PC-9 (cell line): Measurements from ENCODE around the gene CYB5D1. TPM values are rescaled to one million over a fixed set of nuclear protein-coding genes. Genes with fewer than 3 reads are reported as not detected.

ENCODE experiments used
- BruUV-seq: library from RNA; stranded (reverse); fragments of 400-500 nt; replicated peaks from 2 replicates; lab custom pipeline; 2021; lab: Mats Ljungman, UMichigan
- CTCF ChIA-PET: fragments of 300-600 bp; sonication (Branson Sonifier 250); formaldehyde crosslinking; loops from one replicate; lab custom pipeline; 2022; ENCODE audit warnings: antibody characterized with exemption; lab: Charles Lee
- POLR2A ChIA-PET: fragments of 300-600 bp; sonication (Branson Sonifier 250); formaldehyde crosslinking; loops from one replicate; lab custom pipeline; 2022; ENCODE audit warnings: antibody characterized with exemption; ENCODE audit not compliant: unreplicated experiment; lab: Charles Lee
- DNase-seq, 2 experiments: peaks; one replicate each; pipeline versions ENCODE4 v3.0.0 to v3.0.0-alpha.2; 2015 to 2022; ENCODE audit warnings: mixed read lengths in 1 of 2
- H2AFZ ChIP-seq: fragments of 200-600 bp; sonication (generic); 2 replicates; pipeline ENCODE4 v1.8.1; 2017; ENCODE audit warnings: antibody characterized with exemption
- H3F3A ChIP-seq: fragments of 200-600 bp; sonication (generic); 2 replicates; pipeline ENCODE4 v1.8.1; 2017; ENCODE audit warnings: antibody characterized with exemption, mild to moderate bottlenecking, low read depth; ENCODE audit not compliant: insufficient read depth
- H3K27ac ChIP-seq: fragments of 200-600 bp; sonication (generic); 2 replicates; pipeline ENCODE4 v1.6.1; 2016; ENCODE audit warnings: mixed run types
- H3K27me3 ChIP-seq: fragments of 200-600 bp; sonication (generic); 2 replicates; pipeline ENCODE4 v1.6.1; 2016; ENCODE audit warnings: low read depth, mixed run types; ENCODE audit not compliant: insufficient read depth
- H3K36me3 ChIP-seq: fragments of 200-600 bp; sonication (generic); 2 replicates; pipeline ENCODE4 v1.6.1; 2016; ENCODE audit warnings: low read depth, mixed run types
- H3K4me1 ChIP-seq: fragments of 200-600 bp; sonication (generic); replicated peaks from 2 replicates; pipeline ENCODE4 v1.6.1; 2016; ENCODE audit warnings: mixed run types; ENCODE audit not compliant: insufficient read depth
- H3K4me2 ChIP-seq: fragments of 200-600 bp; sonication (generic); 2 replicates; pipeline ENCODE4 v1.6.1; 2017; ENCODE audit warnings: mixed run types
- H3K4me3 ChIP-seq: fragments of 200-600 bp; sonication (generic); 2 replicates; pipeline ENCODE4 v1.6.1; 2016; ENCODE audit warnings: mixed run types
- H3K79me2 ChIP-seq: fragments of 200-600 bp; sonication (generic); 2 replicates; pipeline ENCODE4 v1.6.1; 2017; ENCODE audit warnings: low read depth, mixed run types
- H3K9me2 ChIP-seq: fragments of 200-600 bp; sonication (generic); 2 replicates; pipeline ENCODE4 v1.8.1; 2017; ENCODE audit warnings: mild to moderate bottlenecking; ENCODE audit not compliant: insufficient read depth
- H3K9me3 ChIP-seq: fragments of 200-600 bp; sonication (generic); 2 replicates; pipeline ENCODE4 v1.8.1; 2016; ENCODE audit warnings: low read depth; ENCODE audit not compliant: insufficient read depth
- H4K20me1 ChIP-seq: fragments of 200-600 bp; sonication (generic); 2 replicates; pipeline ENCODE4 v1.8.1; 2017; ENCODE audit not compliant: insufficient read depth
- EZH2 ChIP-seq: fragments of 200-600 bp; sonication (generic); IDR thresholded peaks from 2 replicates; pipeline ENCODE4 v1.8.0; 2017; ENCODE audit warnings: antibody characterized with exemption, low read depth
- intact Hi-C: fragments of 100-400 bp; cut with micrococcal nuclease; formaldehyde crosslinking; loops from one replicate; pipeline ENCODE4 v1.10.0; 2022; ENCODE audit not compliant: unreplicated experiment
- total RNA-seq: library from RNA; stranded (reverse); gene quantifications from 2 replicates; pipeline ENCODE4 v1.2.3, GENCODE V29; 2021
- TF ChIP-seq, protein P1 (sequence below): fragments of 200-600 bp; sonication (generic); conservative IDR thresholded peaks from 2 replicates; pipeline ENCODE4 v1.6.1; 2017; ENCODE audit warnings: mixed run types, antibody characterized with exemption, mild to moderate bottlenecking, moderate library complexity

Gene CYB5D1
- total RNA-seq, 1 experiment from 2014 or later: 22.0 TPM

DNA sequence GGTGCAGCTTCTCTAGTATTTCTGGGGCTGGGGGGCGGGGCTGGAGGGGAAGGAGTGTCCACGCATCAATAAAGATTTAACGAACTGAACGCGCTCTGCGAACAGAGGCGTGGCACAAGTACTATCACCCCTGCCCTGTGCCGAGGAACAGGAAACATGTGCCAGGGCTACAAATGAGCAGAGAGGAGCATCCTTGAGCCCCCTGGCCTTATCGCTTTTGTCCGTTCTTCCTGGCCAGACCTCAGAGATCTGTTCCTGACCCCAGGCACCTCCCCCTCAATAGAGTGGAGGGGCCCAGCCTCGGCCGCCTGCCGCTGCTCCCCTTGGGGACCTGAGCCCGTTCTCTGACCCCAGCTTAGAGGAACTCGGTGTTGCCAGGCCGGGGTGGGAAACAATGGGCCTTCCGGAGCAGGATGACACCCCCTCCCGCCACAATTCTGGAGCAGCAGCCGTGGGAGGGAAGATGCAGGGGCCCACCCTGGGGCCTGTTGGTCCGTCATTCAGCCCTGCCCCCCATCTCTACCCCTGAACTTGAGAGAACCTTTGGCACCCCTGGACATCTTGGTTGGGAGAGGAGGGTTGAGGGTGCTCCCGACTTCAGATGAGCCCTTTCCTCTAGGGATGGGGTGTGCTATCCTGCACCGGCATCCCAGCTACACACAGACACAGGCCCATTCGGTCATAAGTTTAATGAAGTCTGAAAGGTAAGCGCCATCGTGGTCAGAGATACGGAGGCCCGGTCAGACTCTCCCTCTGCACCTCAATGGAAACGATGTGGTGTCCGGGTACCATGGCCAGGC lies 1.6 kb upstream of the CYB5D1 start:
- Histone ChIP-seq H2AFZ (0 out of 2 replicates have a peak overlapping the region, but pooled peaks have one; percentile 50), H3K27ac (peak overlapping the region; percentile 79), H4K20me1 (no peaks in the 10 kb centered on the region), H3K79me2 (peaks cover 18% of the 10 kb centered on the region), H3F3A (peaks cover 11% of the 10 kb centered on the region), H3K27me3 (no peaks in the 10 kb centered on the region), H3K4me1 (peaks cover 13% of the 10 kb centered on the region), H3K36me3 (no peaks in the 10 kb centered on the region), H3K9me2 (no peaks in the 10 kb centered on the region), H3K9me3 (no peaks in the 10 kb centered on the region), H3K4me3 (peak overlapping the region; percentile 97), H3K4me2 (peak overlapping the region; percentile 97)
- POLR2A ChIA-PET: interaction anchor here (0.5 to 0.7 kb wide), 4 partner anchors 15 to 558 kb away, joined by 3 to 6 read pairs (median 4); no protein-coding TSS in a partner anchor
- intact Hi-C loops: loop anchor here (5.0 to 10.0 kb wide), 2 partner anchors 34 to 271 kb away; partner anchors contain the start of gene MPDU1
- CTCF ChIA-PET: interaction anchor here (0.6 to 1.5 kb wide), 4 partner anchors 11 to 187 kb away, joined by 3 to 12 read pairs (median 7); no protein-coding TSS in a partner anchor
- BruUV-seq: no TSS peak
- no peak for DNase-seq
- no peak for TF ChIP-seq EZH2
- TF ChIP-seq, protein P1, sequence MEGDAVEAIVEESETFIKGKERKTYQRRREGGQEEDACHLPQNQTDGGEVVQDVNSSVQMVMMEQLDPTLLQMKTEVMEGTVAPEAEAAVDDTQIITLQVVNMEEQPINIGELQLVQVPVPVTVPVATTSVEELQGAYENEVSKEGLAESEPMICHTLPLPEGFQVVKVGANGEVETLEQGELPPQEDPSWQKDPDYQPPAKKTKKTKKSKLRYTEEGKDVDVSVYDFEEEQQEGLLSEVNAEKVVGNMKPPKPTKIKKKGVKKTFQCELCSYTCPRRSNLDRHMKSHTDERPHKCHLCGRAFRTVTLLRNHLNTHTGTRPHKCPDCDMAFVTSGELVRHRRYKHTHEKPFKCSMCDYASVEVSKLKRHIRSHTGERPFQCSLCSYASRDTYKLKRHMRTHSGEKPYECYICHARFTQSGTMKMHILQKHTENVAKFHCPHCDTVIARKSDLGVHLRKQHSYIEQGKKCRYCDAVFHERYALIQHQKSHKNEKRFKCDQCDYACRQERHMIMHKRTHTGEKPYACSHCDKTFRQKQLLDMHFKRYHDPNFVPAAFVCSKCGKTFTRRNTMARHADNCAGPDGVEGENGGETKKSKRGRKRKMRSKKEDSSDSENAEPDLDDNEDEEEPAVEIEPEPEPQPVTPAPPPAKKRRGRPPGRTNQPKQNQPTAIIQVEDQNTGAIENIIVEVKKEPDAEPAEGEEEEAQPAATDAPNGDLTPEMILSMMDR: no peak

DNA sequence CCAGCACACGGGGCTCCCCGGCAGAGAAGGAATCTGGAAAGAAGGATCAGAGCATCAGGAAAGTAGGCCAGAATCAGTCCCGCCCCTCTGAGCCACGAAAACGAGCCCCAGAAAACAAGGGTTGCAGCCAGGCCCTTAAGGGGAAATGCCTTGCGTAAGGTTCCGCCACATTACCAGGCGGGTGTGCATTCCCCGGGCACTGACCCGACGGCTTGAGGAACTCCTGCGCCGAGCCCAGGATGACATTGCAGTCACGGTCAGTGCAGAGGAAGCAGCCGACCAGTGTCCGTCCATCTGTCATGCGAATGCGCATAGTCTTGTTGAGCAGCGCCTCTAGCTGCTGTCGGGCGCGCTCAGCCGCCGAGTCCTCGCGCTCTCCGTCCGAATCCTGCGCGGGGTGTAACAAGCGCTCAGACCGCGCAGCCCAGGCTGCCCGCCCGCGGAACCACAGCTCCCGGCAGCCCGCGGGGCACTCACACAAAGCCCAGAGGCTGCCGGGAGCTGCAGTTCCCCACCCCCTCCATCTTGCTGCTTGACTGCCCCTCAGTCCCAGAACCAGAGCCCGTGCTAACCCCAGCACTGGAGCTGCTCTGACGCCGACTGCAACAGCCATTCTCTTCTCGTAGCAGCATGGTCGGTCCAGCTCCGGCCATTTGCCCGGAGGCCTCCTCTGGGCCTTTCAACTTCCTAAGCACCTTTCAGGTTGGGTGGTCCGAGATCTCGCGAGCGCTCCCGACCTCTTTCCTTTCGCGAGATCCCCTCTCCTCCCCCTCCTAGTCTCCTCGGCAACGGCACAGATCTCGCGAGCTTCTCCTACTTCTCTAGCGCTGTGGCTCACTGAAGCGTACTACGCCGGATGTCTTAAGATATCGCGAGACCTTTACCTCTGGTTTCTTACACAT lies 741 bp upstream of the CYB5D1 start, which contains the start of gene NAA38:
Gene NAA38, minus strand, starts transcription at position 749 of the 902 bp plus-strand sequence. Its CDS starts 96 bp downstream, at position 653.
- Histone ChIP-seq H3K27ac (peak within 1 kb of the TSS; percentile 79), H3K79me2 (peaks cover 18% of the 10 kb centered on the region), H3K36me3 (no peaks in the 10 kb centered on the region), H3K4me2 (peak within 1 kb of the TSS; percentile 97), H2AFZ (peak within 1 kb of the TSS; percentile 78), H3K27me3 (no peaks in the 10 kb centered on the region), H3F3A (peaks cover 11% of the 10 kb centered on the region), H3K9me3 (no peaks in the 10 kb centered on the region), H4K20me1 (no peaks in the 10 kb centered on the region), H3K4me1 (peaks cover 13% of the 10 kb centered on the region), H3K9me2 (no peaks in the 10 kb centered on the region), H3K4me3 (peak within 1 kb of the TSS; percentile 97)
- ChIA-PET CTCF (interaction anchor here (1.1 to 1.5 kb wide), 2 partner anchors 12 to 22 kb away, joined by 7 to 12 read pairs; no protein-coding TSS in a partner anchor), POLR2A (interaction anchor here (0.6 to 0.7 kb wide), 3 partner anchors 29 to 438 kb away, joined by 3 to 10 read pairs (median 5); no protein-coding TSS in a partner anchor)
- peak; percentile 96 to 97 for DNase-seq
- TF ChIP-seq, protein P1: no peak
- no peak for TF ChIP-seq EZH2
- intact Hi-C loops: loop anchor here (1.0 to 10.0 kb wide), 6 partner anchors 13 to 272 kb away; partner anchors contain the start of gene MPDU1
- BruUV-seq: TSS peak; percentile 83

DNA sequence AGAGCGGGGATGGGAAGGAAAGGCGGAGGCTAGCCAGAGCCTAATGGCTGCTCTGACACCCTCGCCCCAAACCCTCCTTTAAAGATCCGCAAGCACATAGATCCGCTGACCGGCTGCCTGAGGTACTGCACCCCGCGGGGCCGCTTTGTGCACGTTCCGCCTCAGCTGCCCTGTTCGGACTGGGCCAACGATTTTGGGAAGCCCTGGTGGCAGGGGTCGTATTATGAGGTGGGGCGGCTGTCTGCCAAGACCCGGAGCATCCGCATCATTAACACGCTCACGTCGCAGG lies 663 bp downstream of the CYB5D1 start:
- peak; percentile 45 to 53 for DNase-seq
- peak overlapping the region; percentile 97 for H3K4me3 ChIP-seq
- H3K36me3 ChIP-seq: no peaks in the 10 kb centered on the region
- intact Hi-C loops: loop anchor here (5.0 to 10.0 kb wide), 2 partner anchors 36 to 274 kb away; partner anchors contain the start of gene MPDU1
- POLR2A ChIA-PET: no interaction called here
- H4K20me1 ChIP-seq: no peaks in the 10 kb centered on the region
- H2AFZ ChIP-seq: peak overlapping the region; percentile 78
- H3K9me3 ChIP-seq: no peaks in the 10 kb centered on the region
- no peaks in the 10 kb centered on the region for H3K27me3 ChIP-seq
- BruUV-seq: TSS peak; percentile 13
- CTCF ChIA-PET: no interaction called here
- peaks cover 13% of the 10 kb centered on the region for H3K4me1 ChIP-seq
- H3K27ac ChIP-seq: peak overlapping the region; percentile 79; the same call in 1 of the 2 replicates
- peaks cover 14% of the 10 kb centered on the region for H3F3A ChIP-seq
- TF ChIP-seq, protein P1: peak; percentile 53
- TF ChIP-seq EZH2: no peak
- H3K79me2 ChIP-seq: peaks cover 18% of the 10 kb centered on the region
- no peaks in the 10 kb centered on the region for H3K9me2 ChIP-seq
- peak overlapping the region; percentile 97 for H3K4me2 ChIP-seq
